Measurements from ENCODE around the gene PIEZO2. TPM values are rescaled to one million over a fixed set of nuclear protein-coding genes. Genes with fewer than 3 reads are reported as not detected.

Gene PIEZO2
- total and polyA plus RNA-seq, 10 donors, result 0.42 to 13.0 (median 8.0) TPM

DNA sequence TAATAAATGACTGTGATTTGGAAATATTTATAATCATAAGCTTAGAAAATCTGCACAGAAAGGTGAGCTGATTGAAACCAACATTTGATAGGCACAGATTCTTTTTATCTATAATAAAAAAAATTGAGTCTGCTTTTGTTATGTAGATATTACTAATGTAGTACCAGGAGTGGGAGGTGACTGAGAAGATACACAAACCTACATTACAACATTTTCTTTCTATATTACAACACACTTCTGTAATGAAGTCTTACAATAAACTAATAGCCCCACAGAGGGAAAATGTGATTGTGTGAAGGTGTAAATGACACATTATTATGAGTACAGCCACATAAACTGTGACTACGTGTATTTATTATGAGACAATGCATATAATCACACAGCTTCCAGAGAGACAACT is 241.6 kb downstream of the PIEZO2 start:
- H3K27me3 ChIP-seq (replicated peaks in 1 of 7), result no peaks in the 10 kb centered on the region
- no peak for DNase-seq
- no peaks in the 10 kb centered on the region for H3K9me3 ChIP-seq
- H3K27ac ChIP-seq, result no peak overlapping the region
- no peaks in the 10 kb centered on the region for H3K4me1 ChIP-seq
- no peaks in the 10 kb centered on the region for H3K36me3 ChIP-seq
- 82 to 94% (median 89%) methylated on average over 1 of the region's 1 CpG for WGBS, 5 donors
- no peak overlapping the region for H3K4me3 ChIP-seq
- intact Hi-C loops (cut with DNase I; ENCODE audit: low total_unique reads), result no loop called here
- TF ChIP-seq POLR2A (IDR thresholded peaks at IDR 0.05) (no peak), POLR2AphosphoS5 (IDR thresholded peaks at IDR 0.05) (no peak)
- TF ChIP-seq, protein P1, sequence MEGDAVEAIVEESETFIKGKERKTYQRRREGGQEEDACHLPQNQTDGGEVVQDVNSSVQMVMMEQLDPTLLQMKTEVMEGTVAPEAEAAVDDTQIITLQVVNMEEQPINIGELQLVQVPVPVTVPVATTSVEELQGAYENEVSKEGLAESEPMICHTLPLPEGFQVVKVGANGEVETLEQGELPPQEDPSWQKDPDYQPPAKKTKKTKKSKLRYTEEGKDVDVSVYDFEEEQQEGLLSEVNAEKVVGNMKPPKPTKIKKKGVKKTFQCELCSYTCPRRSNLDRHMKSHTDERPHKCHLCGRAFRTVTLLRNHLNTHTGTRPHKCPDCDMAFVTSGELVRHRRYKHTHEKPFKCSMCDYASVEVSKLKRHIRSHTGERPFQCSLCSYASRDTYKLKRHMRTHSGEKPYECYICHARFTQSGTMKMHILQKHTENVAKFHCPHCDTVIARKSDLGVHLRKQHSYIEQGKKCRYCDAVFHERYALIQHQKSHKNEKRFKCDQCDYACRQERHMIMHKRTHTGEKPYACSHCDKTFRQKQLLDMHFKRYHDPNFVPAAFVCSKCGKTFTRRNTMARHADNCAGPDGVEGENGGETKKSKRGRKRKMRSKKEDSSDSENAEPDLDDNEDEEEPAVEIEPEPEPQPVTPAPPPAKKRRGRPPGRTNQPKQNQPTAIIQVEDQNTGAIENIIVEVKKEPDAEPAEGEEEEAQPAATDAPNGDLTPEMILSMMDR (IDR thresholded peaks at IDR 0.05 in 8 of 11, conservative IDR thresholded peaks at IDR 0.05 in 3 of 11), result no peak

GRCh38 chr18:10901329-10901728 is 248.0 kb downstream of the PIEZO2 start:
- DNase-seq, result no peak
- intact Hi-C loops (cut with DNase I; ENCODE audit: low total_unique reads), result no loop called here
- H3K36me3 ChIP-seq, result no peaks in the 10 kb centered on the region
- H3K9me3 ChIP-seq, result no peaks in the 10 kb centered on the region
- 63 to 91% (median 80%) methylated on average over 2 of the region's 2 CpGs for WGBS, 5 donors
- H3K4me3 ChIP-seq, result no peak overlapping the region
- no peaks in the 10 kb centered on the region for H3K27me3 ChIP-seq (replicated peaks in 1 of 7)
- TF ChIP-seq, protein P1 (IDR thresholded peaks at IDR 0.05 in 8 of 11, conservative IDR thresholded peaks at IDR 0.05 in 3 of 11), result no peak
- no peak for TF ChIP-seq POLR2AphosphoS5 (IDR thresholded peaks at IDR 0.05)
- TF ChIP-seq POLR2A (IDR thresholded peaks at IDR 0.05), result no peak
- no peaks in the 10 kb centered on the region for H3K4me1 ChIP-seq
- no peak overlapping the region for H3K27ac ChIP-seq

DNA sequence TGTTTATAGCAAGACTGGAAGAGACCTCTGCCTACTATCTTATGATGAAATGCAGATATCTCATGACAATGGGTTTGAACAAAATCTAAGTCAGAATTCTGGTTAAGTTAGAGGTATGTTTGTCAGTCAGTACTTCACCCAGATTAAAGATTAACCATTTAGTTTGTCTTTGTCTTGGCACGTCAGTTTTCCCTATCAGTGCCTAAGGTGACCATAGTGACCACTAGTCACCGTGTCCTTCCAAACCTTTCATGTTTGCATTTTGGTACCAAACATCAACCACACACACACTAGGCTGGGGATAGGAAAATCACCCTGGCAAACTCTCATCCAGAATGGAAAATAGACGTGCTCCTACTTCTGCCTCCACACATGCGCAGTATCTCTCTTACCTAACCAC is 248.9 kb downstream of the PIEZO2 start:
- 79 to 89% (median 81%) methylated on average over 4 of the region's 4 CpGs for WGBS, 5 donors
- TF ChIP-seq POLR2A (IDR thresholded peaks at IDR 0.05), result no peak
- TF ChIP-seq POLR2AphosphoS5 (IDR thresholded peaks at IDR 0.05), result no peak
- TF ChIP-seq, protein P1 (IDR thresholded peaks at IDR 0.05 in 8 of 11, conservative IDR thresholded peaks at IDR 0.05 in 3 of 11), result no peak
- H3K27ac ChIP-seq, result no peak overlapping the region
- DNase-seq, result no peak
- no peaks in the 10 kb centered on the region for H3K36me3 ChIP-seq
- no peak overlapping the region for H3K4me3 ChIP-seq
- no peaks in the 10 kb centered on the region for H3K9me3 ChIP-seq
- intact Hi-C loops (cut with DNase I; ENCODE audit: low total_unique reads), result no loop called here
- no peaks in the 10 kb centered on the region for H3K27me3 ChIP-seq (replicated peaks in 1 of 7)
- no peaks in the 10 kb centered on the region for H3K4me1 ChIP-seq

GRCh38 chr18:10899481-10899880 is 249.9 kb downstream of the PIEZO2 start:
- no peak overlapping the region for H3K4me3 ChIP-seq
- no peaks in the 10 kb centered on the region for H3K4me1 ChIP-seq
- peaks cover 0 to 3% (median 0%) of the 10 kb centered on the region in 7 donors for H3K27me3 ChIP-seq (replicated peaks in 1 of 7)
- intact Hi-C loops (cut with DNase I; ENCODE audit: low total_unique reads), result no loop called here
- no peak overlapping the region for H3K27ac ChIP-seq
- no peaks in the 10 kb centered on the region for H3K9me3 ChIP-seq
- WGBS, 5 donors, result 63 to 94% (median 91%) methylated on average over 1 of the region's 1 CpG
- no peaks in the 10 kb centered on the region for H3K36me3 ChIP-seq
- TF ChIP-seq, protein P1 (IDR thresholded peaks at IDR 0.05 in 8 of 11, conservative IDR thresholded peaks at IDR 0.05 in 3 of 11), result no peak
- TF ChIP-seq POLR2A (IDR thresholded peaks at IDR 0.05), result no peak
- no peak for TF ChIP-seq POLR2AphosphoS5 (IDR thresholded peaks at IDR 0.05)
- DNase-seq, result no peak

All from spleen (tissue), 11 donors.